HS-27A (cell line): ENCODE data around the gene TCEA3.
A peak's percentile ranks its signal among the peaks of the same experiment; 100 is the strongest.

ENCODE experiments used
- DNase-seq: peaks from one replicate; pipeline ENCODE4 v3.0.0-alpha.2; 2012; ENCODE audit warnings: low read depth, missing footprints

Gene TCEA3

GRCh38 chr1:23424293-23425192, at the start of gene TCEA3:
TCEA3 (minus strand) TSS chr1:23424748; CDS start chr1:23424633, 115 bp downstream.
- DNase-seq: no peak

- DNase-seq: no peak
Measured at GRCh38 chr1:23473037-23473800, 48.7 kb upstream of the TCEA3 start.

DNA sequence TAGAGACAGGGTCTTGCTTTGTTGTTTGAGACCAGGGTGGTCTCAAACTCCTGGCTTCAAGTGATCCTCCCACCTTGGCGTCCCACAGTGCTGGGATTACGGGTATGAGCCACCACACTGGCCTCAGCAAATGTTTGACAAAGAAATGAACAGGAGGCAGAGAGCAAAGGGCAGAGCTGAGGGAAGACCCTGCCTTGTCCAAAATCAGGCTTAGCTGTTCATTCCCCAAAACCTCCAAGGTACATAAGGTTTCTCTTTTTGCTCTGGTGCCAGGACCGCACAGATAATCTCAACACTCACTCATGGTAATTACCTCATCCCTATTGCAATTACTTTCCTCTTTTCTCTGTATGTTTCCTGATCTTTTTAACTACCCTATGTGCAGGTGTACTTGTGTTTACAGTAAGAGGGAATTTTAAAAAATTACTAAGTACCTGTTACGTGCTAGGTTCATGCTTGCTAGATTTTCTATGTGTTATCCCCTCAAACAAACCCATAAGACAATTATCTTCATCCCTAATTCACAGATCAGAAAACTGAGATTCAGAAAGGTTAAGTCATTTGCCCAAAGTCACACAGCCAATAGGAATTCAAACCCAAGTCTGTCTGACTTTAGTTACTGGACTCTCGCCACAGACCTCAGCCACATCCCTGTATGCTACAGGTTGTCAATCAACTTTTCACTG, 47.9 kb upstream of the TCEA3 start:
- no peak for DNase-seq

GRCh38 chr1:23471473-23472075, 47.0 kb upstream of the TCEA3 start:
- DNase-seq: no peak

DNA sequence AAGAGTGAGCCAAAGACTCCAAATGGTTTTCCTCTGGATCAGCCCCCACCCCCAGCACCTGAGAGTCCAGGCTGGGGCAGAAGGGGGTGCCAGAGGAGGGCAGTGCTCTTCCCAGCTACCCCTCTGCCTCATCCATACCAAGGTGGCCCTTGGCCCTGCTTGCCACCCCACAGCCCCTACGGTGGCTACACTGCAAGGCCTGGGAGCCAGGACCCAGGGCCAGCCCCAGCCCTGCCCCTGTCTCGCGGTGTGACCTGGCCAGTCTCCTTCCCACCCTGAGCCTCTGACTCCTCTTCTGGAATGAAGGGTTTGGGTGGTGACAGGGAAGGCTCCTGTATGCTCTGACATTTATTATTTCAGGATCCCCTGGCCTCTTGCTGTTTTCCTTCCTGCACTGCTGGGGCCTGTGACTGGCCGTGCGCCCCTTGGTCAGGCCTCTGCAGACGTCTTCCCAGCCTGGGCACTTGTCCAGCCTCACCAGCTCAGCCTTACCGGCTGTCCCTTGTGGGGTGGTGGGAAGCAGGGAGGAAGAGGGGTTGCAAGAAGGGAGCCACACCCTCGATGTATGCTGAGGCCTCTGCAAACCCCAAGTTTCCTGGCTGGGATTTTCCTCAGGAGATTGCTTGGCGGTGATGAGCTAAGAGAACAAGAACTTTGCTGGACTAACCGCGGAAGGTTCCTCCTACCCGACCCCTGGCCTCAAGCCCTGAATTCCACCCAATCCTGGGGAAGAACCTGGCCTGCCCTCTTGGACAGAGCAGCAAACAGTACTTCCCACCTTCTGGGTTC, 45.9 kb upstream of the TCEA3 start:
- peak; percentile 70 for DNase-seq

DNA sequence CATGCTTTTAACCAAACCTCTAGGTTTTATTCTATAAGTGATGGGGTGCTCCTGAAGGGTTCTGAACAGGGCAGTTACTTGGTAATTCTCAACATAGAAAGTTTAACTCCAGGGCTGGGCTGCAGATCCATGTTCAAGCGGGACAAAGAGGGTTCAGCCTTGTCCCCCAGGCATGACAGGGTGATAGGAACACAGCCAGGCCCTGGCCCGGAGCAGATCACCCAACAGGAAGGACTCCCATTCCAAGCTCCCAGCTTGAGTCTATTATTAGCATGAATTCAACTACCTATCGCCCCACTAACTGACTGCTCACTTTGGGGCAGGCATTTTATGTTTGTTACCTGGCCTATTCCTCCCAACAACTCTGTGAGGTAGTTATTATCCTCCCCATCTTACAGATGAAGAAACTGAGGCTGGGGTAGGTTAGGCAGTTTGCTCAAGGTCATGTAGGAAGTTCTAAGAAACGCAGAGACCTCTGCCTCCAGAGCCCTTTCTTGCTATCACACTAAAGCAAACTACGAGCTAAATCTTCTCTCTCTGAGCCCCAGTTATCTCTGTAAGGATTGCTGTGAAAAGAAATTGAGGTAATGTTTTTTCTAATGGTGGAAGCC, 44.9 kb upstream of the TCEA3 start:
- DNase-seq: no peak

GRCh38 chr1:23466423-23466989, 42.0 kb upstream of the TCEA3 start:
- DNase-seq: no peak

DNA sequence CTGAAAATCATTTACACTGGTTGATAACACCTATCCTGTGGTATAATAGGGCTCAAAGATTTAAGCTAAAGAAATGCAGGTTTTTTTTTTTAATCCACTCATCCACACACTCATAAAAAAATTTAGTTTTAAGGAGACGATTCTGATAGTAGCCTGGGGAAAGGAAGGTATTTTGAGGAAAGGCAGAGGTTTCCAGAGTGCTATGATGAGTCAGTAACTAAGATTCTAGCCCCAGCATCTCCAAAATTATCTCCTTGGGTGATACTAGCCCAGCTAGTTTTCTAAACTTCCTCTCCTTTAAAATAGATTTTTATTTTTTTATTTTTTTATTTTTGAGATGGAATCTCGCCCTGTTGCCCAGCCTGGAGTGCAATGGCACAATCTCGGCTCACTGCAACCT, 38.7 kb upstream of the TCEA3 start:
- no peak for DNase-seq

- DNase-seq: no peak
Measured at GRCh38 chr1:23462766-23463165, 38.2 kb upstream of the TCEA3 start.

DNA sequence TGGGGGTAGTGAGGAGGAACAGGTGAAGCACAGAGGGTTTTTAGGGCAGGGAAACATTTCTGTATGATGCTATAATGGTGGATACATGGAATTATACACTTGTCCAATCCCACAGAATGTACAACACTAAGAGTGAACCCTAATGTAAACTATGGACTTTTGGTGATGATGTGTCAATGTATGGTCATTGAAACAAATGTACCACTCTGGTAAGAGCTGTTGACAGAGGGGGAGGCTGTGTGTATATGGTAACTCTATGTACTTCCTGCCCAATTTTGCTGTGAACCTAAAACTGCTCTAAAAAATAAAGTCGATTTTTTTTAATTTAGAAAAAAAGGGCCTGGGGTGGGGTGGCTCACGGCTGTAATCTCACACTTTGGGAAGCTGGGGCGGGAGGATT, 36.5 kb upstream of the TCEA3 start:
- no peak for DNase-seq

GRCh38 chr1:23460519-23460918, 36.0 kb upstream of the TCEA3 start:
- DNase-seq: no peak

- no peak for DNase-seq
Measured at GRCh38 chr1:23459338-23459757, 34.8 kb upstream of the TCEA3 start.

GRCh38 chr1:23456226-23456625, 31.7 kb upstream of the TCEA3 start:
- DNase-seq: no peak

DNA sequence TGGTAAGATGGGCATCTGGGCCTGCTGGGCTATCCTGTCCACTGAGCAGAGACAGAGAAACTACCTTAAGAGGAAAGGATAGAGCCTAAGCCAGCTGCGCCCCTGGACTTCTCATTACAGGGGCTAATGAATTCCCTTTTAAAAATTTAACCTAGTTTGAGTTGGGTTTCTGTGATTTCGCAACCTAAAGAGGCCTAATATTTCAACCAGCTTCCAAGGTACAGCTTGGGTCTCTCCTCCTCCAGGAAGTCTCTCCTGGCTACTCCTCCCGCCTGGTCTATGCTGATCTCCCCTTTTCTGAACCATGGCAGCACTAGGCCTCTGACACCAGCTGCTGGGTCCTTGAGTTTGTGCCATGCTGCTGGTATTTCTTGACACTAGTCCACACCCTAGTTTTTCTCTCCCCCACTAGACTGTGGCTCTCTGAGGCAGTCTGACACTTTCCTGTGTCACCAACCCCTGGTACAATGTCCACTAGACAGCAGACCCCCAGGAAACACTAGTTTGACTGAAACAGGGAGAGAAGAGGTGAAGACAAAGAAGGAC, 29.0 kb upstream of the TCEA3 start:
- DNase-seq: no peak

GRCh38 chr1:23452011-23452411, 27.5 kb upstream of the TCEA3 start:
- DNase-seq: peak; percentile 38

DNA sequence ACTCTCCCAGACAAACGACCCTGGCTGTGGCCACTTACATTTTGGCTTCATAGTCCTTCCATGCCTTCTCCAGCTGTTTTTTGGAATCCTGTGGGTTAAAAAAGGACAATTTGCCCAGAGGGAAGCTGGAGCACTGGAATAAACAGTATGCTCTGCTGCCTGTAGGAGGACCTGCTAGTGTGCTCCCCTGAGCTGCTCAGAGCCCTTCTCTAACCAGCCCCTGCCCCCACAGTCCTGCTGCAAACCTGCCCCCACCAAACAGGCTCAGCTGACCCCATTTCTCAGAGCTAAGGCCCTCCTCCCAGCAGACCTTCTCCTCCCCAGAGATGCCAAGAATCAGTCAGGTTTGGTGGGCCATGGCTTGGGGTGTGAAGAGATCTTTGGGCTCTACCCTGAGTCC, 26.9 kb upstream of the TCEA3 start:
- no peak for DNase-seq

DNA sequence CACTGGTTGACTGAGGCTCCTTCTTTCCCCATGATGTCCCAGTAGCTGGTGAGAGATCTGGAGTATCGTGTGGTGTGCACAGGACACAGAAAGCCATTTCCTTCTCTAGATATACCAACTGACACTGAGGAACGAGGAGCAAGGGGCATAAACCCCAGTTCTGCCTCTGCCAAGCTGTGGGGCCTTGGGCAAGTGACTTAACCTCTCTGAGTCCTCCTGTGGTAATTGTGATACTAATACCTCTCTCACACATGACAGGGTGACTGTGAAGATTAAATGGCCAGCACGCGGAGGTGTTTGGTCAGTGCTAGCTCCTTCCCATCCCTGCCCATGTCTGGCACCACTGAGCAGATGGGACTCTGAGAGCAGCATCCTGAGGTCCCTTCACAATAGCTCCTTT, 26.3 kb upstream of the TCEA3 start:
- no peak for DNase-seq

DNA sequence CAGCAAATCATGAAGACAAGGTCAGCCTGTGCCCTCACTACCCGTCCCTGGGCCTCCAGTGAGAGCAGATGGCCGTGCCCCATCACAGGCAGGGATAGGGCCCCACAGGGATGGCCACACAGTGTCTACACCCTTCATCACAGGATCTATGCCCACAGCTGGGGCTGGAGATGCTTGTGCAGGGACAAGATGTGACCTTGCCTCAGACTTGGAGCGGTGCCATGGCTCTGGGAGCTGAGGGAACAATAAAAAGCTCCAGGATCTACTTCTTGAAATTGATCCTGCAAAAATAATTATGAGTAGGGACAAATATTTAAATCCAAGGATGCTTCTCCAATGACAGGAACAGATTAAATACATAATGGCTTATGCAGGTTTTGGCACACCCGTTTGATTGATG, 25.4 kb upstream of the TCEA3 start:
- no peak for DNase-seq

- no peak for DNase-seq
Measured at GRCh38 chr1:23449306-23449705, 24.8 kb upstream of the TCEA3 start.

GRCh38 chr1:23448846-23449245, 24.3 kb upstream of the TCEA3 start:
- DNase-seq: no peak
